Liver (tissue), 9 donors: ENCODE results near the gene SLC11A1. TPM values are rescaled to one million over a fixed set of nuclear protein-coding genes. Genes with fewer than 3 reads are reported as not detected.

ENCODE experiments used
- DNase-seq: peaks from one replicate; pipeline ENCODE4 v3.0.0-alpha.2; 2017; ENCODE audit warnings: low spot score
- H3K27ac ChIP-seq, 2 donors: one replicate each; pipeline ENCODE4 v1.7.0; 2013; ENCODE audit warnings: inconsistent platforms in 2 of 2, low read length in 2 of 2, control low read depth in 1 of 2, low read depth in 1 of 2, mild to moderate bottlenecking in 1 of 2
- H3K27me3 ChIP-seq, 4 donors: one replicate each; pipeline versions ENCODE4 v1.6.1 to v1.7.0; 2013; ENCODE audit warnings: low read length in 3 of 4, inconsistent platforms in 1 of 4, mild to moderate bottlenecking in 1 of 4, moderate library complexity in 1 of 4; ENCODE audit not compliant: control insufficient read depth in 4 of 4, insufficient read depth in 4 of 4
- H3K36me3 ChIP-seq, 4 donors: one replicate each; pipeline versions ENCODE4 v1.6.1 to v1.7.0; 2013; ENCODE audit warnings: low read length in 3 of 4, mild to moderate bottlenecking in 3 of 4, low read depth in 1 of 4, moderate library complexity in 1 of 4; ENCODE audit not compliant: control insufficient read depth in 4 of 4, insufficient read depth in 3 of 4
- H3K4me1 ChIP-seq, 4 donors: one replicate each; pipeline versions ENCODE4 v1.6.1 to v1.7.0; 2013; ENCODE audit warnings: low read length in 3 of 4, mild to moderate bottlenecking in 3 of 4, moderate library complexity in 1 of 4; ENCODE audit not compliant: control insufficient read depth in 4 of 4, insufficient read depth in 4 of 4
- H3K4me3 ChIP-seq, 3 donors: one replicate each; pipeline versions ENCODE4 v1.6.1 to v1.7.0; 2013; ENCODE audit warnings: low read length in 3 of 3, control low read depth in 1 of 3, low read depth in 1 of 3, mild to moderate bottlenecking in 1 of 3
- H3K9ac ChIP-seq, 2 donors: one replicate each; pipeline ENCODE4 v1.7.0; 2013; ENCODE audit warnings: low read length in 2 of 2, mild to moderate bottlenecking in 2 of 2, moderate library complexity in 2 of 2, control low read depth in 1 of 2, low read depth in 1 of 2
- H3K9me3 ChIP-seq, 4 donors: one replicate each; pipeline versions ENCODE4 v1.6.1 to v1.7.0; 2013; ENCODE audit warnings: low read length in 3 of 4; ENCODE audit not compliant: control insufficient read depth in 4 of 4
- ATF3 ChIP-seq: IDR thresholded peaks from 2 replicates; pipeline ENCODE4 v1.6.1; 2016; ENCODE audit warnings: antibody characterized with exemption
- CTCF ChIP-seq: fragments of 150-350 bp; IDR thresholded peaks from 2 replicates; pipeline ENCODE4 v1.5.1; 2017; ENCODE audit warnings: improper control_type of control experiment, low read depth, low read length; ENCODE audit not compliant: missing input control
- GABPA ChIP-seq, 2 donors: IDR thresholded peaks in 1 of 2; conservative IDR thresholded peaks in 1 of 2; 2 replicates each; pipeline ENCODE4 v1.6.1; 2016; ENCODE audit warnings: antibody characterized with exemption in 2 of 2, mild to moderate bottlenecking in 1 of 2, moderate library complexity in 1 of 2
- HNF4A ChIP-seq, 2 donors: conservative IDR thresholded peaks; 2 replicates each; pipeline ENCODE4 v1.6.1; 2016; ENCODE audit warnings: antibody characterized with exemption in 2 of 2, mild to moderate bottlenecking in 2 of 2
- HNF4G ChIP-seq: IDR thresholded peaks from 2 replicates; pipeline ENCODE4 v1.6.1; 2016; ENCODE audit warnings: antibody characterized with exemption
- JUND ChIP-seq, 2 donors: IDR thresholded peaks; 2 replicates each; pipeline ENCODE4 v1.6.1; 2016; ENCODE audit warnings: antibody characterized with exemption in 2 of 2
- MAX ChIP-seq: IDR thresholded peaks from 2 replicates; pipeline ENCODE4 v1.6.1; 2016; ENCODE audit warnings: antibody characterized with exemption
- NR2F2 ChIP-seq: IDR thresholded peaks from 2 replicates; pipeline ENCODE4 v1.6.1; 2016; ENCODE audit warnings: antibody characterized with exemption
- RAD21 ChIP-seq, 2 donors: IDR thresholded peaks; 2 replicates each; pipeline ENCODE4 v1.6.1; 2016; ENCODE audit warnings: antibody characterized with exemption in 2 of 2, mild to moderate bottlenecking in 2 of 2
- REST ChIP-seq: IDR thresholded peaks from 2 replicates; pipeline ENCODE4 v1.6.1; 2016; ENCODE audit warnings: antibody characterized with exemption, mild to moderate bottlenecking
- RXRA ChIP-seq, 2 donors: IDR thresholded peaks; 2 replicates each; pipeline ENCODE4 v1.6.1; 2017 to 2018; ENCODE audit warnings: antibody characterized with exemption in 2 of 2, mild to moderate bottlenecking in 1 of 2
- SP1 ChIP-seq: IDR thresholded peaks from 2 replicates; pipeline ENCODE4 v1.6.1; 2018; ENCODE audit warnings: antibody characterized with exemption, mild to moderate bottlenecking
- YY1 ChIP-seq: IDR thresholded peaks from 2 replicates; pipeline ENCODE4 v1.6.1; 2016; ENCODE audit warnings: antibody characterized with exemption, mild to moderate bottlenecking
- ZBTB33 ChIP-seq: IDR thresholded peaks from 2 replicates; pipeline ENCODE4 v1.6.1; 2016; ENCODE audit warnings: antibody characterized with exemption
- WGBS: extraction: QIAGEN DNeasy Blood & Tissue Kit; methylation state at CpG from one replicate; pipeline ENCODE4 v1.1.7; 2013; 5-methylcytosine and 5-hydroxymethylcytosine counted together
- polyA plus RNA-seq, 2 donors: library from polyadenylated mRNA; stranded (reverse) in 1 of 2; unstranded in 1 of 2; fragments of 200-250 nt in 1 of 2; fragments of >200 nt in 1 of 2; fragmentation: Nextera tagmentation in 1 of 2; extraction: Ambion mirVana in 1 of 2; gene quantifications; one replicate each; pipeline versions ENCODE4 v1.2.1 to v1.2.3, GENCODE V29; 2013 to 2015
- total RNA-seq, 2 donors: library from RNA; depleted of rRNA; stranded (reverse); fragments of >200 nt; gene quantifications; one replicate each; pipeline ENCODE4 v1.2.3, GENCODE V29; 2014
- donor health status: healthy.
- donor health status: healthy.
- donor health status: healthy.
- donor health status: healthy.
- donor health status: healthy.

SLC11A1 gene
- total and polyA plus RNA-seq, 4 donors, result 1.4 to 23.0 (median 3.2) TPM

GRCh38 chr2:218343591-218343990 is 38.5 kb upstream of the SLC11A1 start:
- no peaks in the 10 kb centered on the region for H3K9me3 ChIP-seq
- peaks cover 14 to 39% (median 22%) of the 10 kb centered on the region in 4 donors for H3K36me3 ChIP-seq
- 94% methylated on average over 3 of the region's 3 CpGs for WGBS
- TF ChIP-seq HNF4G (no peak), RAD21 (IDR thresholded peaks at IDR 0.05) (no peak), RXRA (IDR thresholded peaks at IDR 0.05) (no peak), GABPA (IDR thresholded peaks at IDR 0.05 in 1 of 2, conservative IDR thresholded peaks at IDR 0.05 in 1 of 2) (no peak), ZBTB33 (no peak), JUND (IDR thresholded peaks at IDR 0.05) (no peak)
- peaks cover 0 to 3% (median 0%) of the 10 kb centered on the region in 4 donors for H3K4me1 ChIP-seq
- no peak overlapping the region for H3K9ac ChIP-seq
- no peak overlapping the region for H3K27ac ChIP-seq
- H3K27me3 ChIP-seq, result no peaks in the 10 kb centered on the region
- no peak for DNase-seq
- no peak overlapping the region for H3K4me3 ChIP-seq

- Histone ChIP-seq H3K4me1 (peaks cover 0 to 3% (median 0%) of the 10 kb centered on the region in 4 donors), H3K27ac (no peak overlapping the region), H3K36me3 (peaks cover 14 to 39% (median 22%) of the 10 kb centered on the region in 4 donors), H3K9me3 (no peaks in the 10 kb centered on the region), H3K9ac (no peak overlapping the region), H3K4me3 (no peak overlapping the region), H3K27me3 (no peaks in the 10 kb centered on the region)
- TF ChIP-seq ATF3, result no peak
- no peak for TF ChIP-seq NR2F2
- 98% methylated on average over 12 of the region's 12 CpGs for WGBS
- no peak for DNase-seq
These were observed 37.9 kb upstream of the SLC11A1 start for GRCh38 chr2:218344090-218344754.

GRCh38 chr2:218344755-218345417 is 37.2 kb upstream of the SLC11A1 start:
- Histone ChIP-seq H3K27me3 (no peaks in the 10 kb centered on the region), H3K9ac (no peak overlapping the region), H3K9me3 (no peaks in the 10 kb centered on the region), H3K4me3 (no peak overlapping the region), H3K27ac (no peak overlapping the region), H3K4me1 (peaks cover 0 to 3% (median 0%) of the 10 kb centered on the region in 4 donors), H3K36me3 (peaks cover 14 to 36% (median 22%) of the 10 kb centered on the region in 4 donors)
- WGBS, result 96% methylated on average over 22 of the region's 22 CpGs
- TF ChIP-seq REST (no peak), CTCF (no peak), GABPA (IDR thresholded peaks at IDR 0.05 in 1 of 2, conservative IDR thresholded peaks at IDR 0.05 in 1 of 2) (no peak), MAX (no peak), SP1 (no peak), YY1 (no peak), ATF3 (no peak), NR2F2 (no peak), HNF4A (conservative IDR thresholded peaks at IDR 0.05) (no peak)
- no peak for DNase-seq
